NCI-H446 (cell line): ENCODE results near the gene NBPF10.
"Not testable (repeated sequence)": the region's sequence is repeated elsewhere in the genome, so short reads cannot be mapped to it uniquely, and the experiment has no call there.

Source experiments
- DNase-seq, 2 experiments: peaks; one replicate each; lab custom pipeline; 2025; lab: John Stamatoyannopoulos, UW

NBPF10 gene, protein sequence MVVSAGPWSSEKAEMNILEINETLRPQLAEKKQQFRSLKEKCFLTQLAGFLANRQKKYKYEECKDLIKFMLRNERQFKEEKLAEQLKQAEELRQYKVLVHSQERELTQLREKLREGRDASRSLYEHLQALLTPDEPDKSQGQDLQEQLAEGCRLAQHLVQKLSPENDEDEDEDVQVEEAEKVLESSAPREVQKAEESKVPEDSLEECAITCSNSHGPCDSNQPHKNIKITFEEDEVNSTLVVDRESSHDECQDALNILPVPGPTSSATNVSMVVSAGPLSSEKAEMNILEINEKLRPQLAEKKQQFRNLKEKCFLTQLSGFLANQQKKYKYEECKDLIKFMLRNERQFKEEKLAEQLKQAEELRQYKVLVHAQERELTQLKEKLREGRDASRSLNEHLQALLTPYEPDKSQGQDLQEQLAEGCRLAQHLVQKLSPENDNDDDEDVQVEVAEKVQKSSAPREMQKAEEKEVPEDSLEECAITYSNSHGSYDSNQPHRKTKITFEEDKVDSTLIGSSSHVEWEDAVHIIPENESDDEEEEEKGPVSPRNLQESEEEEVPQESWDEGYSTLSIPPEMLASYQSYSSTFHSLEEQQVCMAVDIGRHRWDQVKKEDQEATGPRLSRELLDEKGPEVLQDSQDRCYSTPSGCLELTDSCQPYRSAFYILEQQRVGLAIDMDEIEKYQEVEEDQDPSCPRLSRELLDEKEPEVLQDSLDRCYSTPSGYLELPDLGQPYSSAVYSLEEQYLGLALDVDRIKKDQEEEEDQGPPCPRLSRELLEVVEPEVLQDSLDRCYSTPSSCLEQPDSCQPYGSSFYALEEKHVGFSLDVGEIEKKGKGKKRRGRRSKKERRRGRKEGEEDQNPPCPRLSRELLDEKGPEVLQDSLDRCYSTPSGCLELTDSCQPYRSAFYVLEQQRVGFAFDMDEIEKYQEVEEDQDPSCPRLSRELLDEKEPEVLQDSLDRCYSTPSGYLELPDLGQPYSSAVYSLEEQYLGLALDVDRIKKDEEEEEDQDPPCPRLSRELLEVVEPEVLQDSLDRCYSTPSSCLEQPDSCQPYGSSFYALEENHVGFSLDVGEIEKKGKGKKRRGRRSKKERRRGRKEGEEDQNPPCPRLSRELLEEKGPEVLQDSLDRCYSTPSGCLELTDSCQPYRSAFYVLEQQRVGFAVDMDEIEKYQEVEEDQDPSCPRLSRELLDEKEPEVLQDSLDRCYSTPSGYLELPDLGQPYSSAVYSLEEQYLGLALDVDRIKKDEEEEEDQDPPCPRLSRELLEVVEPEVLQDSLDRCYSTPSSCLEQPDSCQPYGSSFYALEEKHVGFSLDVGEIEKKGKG (N-terminal part only)

DNA sequence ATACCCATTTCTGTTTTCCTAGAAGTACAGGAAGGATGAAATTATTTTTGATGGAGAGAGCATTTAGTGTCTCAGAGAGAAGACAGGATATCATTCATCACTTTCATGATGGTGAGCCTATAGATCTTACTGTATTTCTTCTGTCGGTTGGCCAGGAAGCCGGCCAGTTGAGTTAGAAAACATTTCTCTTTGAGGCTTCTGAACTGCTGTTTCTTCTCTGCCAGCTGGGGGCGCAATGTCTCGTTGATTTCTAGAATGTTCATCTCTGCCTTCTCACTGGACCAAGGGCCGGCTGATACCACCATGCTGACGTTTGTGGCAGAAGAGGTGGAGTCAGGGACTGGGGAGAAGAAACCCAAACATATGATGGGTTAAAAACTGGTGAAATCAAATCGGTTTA, at the start of gene NBPF10:
NBPF10 (minus strand) TSS at position 340 of the 400 bp plus-strand sequence; CDS start at position 305, 35 bp downstream.
- DNase-seq, result not testable (repeated sequence)

GRCh38 chr1:146174531-146174930, 29.9 kb upstream of the NBPF10 start:
- DNase-seq, result not testable (repeated sequence)

DNA sequence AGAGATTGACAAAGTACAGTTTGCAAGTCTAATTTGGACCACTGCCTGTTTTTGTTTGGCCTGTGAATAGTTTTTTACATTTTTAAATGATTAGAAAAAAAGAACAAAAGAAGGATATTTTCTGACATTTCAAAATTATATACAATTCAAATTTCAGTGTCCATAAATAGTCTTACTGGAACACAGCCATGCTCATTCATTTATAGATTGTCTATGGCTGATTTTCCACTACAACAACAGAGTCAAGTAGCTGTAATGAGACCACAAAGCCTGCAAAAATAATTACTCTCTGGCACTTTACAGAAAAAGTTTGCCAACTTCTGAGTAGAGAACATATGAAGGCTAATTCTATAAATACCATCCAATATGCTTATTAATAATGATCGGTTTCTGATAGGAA, 23.1 kb upstream of the NBPF10 start:
- DNase-seq, result not testable (repeated sequence)

DNA sequence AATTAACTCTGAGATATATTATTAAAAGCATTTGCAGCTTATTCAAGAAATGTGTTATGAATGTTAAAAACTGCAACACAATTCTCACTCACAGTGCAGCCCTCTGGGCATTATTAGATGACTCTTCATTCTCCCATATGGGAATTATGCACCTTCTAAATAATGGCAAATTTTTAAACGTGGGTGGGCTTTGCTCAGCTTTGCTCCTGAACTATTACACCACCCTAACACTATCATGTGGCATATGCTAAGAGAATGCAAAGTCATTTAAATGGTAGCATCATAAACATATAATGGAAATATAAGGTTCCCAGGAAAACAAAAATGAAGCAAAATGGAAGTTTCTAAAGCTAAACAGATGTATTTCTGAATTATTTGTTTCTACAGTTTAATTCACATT, 22.7 kb upstream of the NBPF10 start:
- not testable (repeated sequence) for DNase-seq
